ENCODE data around the gene PLCH2. TPM values are rescaled to one million over a fixed set of nuclear protein-coding genes. Genes with fewer than 3 reads are reported as not detected.

The PLCH2 gene
- total and polyA plus RNA-seq, 9 of the 15 experiments (the other 6 are each of a cell fraction or from before 2014, with no cell fraction given), result 0.16 TPM; not detected in 8

DNA sequence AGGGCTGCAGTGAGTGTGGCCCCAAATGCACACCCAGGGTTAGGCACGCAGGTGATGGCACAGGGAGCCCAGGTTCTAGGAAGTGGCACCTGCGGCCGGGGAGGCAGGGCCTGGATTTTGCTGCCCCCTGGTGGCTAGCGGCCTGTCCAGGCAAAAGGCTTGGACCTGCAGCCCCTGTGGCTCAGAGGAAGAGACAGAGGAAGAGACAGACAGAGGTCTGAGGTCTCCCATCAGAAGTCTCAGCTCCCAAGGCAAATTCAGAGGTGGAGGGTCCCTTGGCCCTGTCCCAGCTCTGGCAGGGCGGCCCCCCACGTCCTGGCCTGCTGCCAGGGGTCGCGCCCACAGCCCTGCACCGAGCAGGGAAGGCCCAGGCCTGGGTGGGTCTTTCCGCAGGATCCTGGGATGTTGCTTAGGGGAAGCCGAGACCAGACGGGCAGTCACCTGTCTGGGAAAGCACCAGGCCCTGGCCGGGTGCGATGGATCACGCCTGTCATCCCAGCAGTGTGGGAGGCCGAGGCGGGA, 72.0 kb downstream of the PLCH2 start (continued):
- TF ChIP-seq, protein P1, sequence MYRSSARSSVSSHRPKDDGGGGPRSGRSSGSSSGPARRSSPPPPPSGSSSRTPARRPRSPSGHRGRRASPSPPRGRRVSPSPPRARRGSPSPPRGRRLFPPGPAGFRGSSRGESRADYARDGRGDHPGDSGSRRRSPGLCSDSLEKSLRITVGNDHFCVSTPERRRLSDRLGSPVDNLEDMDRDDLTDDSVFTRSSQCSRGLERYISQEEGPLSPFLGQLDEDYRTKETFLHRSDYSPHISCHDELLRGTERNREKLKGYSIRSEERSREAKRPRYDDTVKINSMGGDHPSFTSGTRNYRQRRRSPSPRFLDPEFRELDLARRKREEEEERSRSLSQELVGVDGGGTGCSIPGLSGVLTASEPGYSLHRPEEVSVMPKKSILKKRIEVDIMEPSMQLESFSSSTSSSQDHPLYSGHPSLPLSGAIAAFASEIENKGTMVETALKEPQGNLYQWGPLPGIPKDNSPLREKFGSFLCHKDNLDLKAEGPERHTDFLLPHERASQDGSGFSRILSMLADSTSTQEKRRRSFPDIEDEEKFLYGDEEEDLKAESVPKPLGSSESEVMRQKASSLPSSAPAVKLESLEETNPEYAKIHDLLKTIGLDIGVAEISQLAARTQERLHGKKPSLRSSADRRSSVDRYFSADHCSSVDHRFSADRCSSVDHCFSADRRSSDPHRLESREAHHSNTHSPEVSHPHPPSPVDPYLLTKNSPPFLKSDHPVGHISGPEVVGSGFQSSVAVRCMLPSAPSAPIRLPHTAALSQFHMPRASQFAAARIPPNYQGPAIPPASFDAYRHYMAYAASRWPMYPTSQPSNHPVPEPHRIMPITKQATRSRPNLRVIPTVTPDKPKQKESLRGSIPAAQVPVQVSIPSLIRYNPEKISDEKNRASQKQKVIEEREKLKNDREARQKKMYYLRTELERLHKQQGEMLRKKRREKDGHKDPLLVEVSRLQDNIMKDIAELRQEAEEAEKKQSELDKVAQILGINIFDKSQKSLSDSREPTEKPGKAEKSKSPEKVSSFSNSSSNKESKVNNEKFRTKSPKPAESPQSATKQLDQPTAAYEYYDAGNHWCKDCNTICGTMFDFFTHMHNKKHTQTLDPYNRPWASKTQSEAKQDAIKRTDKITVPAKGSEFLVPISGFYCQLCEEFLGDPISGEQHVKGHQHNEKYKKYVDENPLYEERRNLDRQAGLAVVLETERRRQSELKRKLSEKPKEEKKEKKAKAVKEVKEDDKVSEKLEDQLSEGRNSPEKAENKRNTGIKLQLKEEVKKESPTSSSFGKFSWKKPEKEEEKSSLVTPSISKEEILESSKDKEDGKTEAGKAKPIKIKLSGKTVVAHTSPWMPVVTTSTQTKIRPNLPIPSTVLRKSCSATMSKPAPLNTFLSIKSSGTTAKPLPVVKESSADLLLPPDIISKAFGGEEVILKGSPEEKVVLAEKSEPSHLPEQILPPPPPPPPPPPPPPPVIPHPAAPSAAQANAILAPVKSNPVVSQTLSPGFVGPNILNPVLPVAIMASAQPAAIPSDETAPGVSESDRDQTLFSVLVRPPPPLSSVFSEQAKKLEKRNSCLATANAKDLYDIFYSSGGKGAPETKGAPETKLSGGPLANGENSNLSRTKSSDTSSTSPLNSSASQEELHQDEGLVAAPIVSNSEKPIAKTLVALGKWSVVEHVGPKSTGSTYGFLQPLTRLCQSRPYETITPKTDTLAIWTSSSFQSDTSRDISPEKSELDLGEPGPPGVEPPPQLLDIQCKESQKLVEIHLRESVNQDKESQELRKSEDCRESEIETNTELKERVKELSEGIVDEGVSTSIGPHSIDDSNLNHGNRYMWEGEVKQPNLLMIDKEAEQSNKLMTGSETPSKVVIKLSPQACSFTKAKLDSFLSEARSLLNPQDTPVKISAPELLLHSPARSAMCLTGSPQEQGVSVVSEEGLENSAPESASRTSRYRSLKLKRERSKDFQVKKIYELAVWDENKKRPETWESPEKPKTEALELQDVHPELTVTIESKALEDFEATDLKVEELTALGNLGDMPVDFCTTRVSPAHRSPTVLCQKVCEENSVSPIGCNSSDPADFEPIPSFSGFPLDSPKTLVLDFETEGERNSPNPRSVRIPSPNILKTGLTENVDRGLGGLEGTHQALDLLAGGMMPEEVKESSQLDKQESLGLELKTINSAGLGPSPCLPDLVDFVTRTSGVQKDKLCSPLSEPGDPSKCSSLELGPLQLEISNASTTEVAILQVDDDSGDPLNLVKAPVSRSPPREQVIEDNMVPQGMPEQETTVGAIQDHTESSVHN (IDR thresholded peaks at IDR 0.05; ENCODE audit: borderline replicate concordance in 1 of 2, low read depth in 1 of 2), result no peak
- TF ChIP-seq MYBL2 (IDR thresholded peaks at IDR 0.05; ENCODE audit: low read depth) (no peak), MYBL2 (CRISPR knock-in tag; IDR thresholded peaks at IDR 0.05; ENCODE audit: borderline replicate concordance) (no peak), ZEB2 (IDR thresholded peaks at IDR 0.05) (peak; percentile 62), CHD4 (IDR thresholded peaks at IDR 0.05; ENCODE audit: insufficient read depth, insufficient replicate concordance, low read depth, low read length, poor library complexity, severe bottlenecking) (no peak), ZBTB8A (IDR thresholded peaks at IDR 0.05; ENCODE audit: partially characterized antibody) (no peak), STAT5B (CRISPR knock-in tag; IDR thresholded peaks at IDR 0.05) (no peak), ZNF197 (CRISPR knock-in tag; IDR thresholded peaks at IDR 0.05; ENCODE audit: low read depth) (no peak), MAFG (tag; conservative IDR thresholded peaks at IDR 0.05) (no peak), SIRT6 (IDR thresholded peaks at IDR 0.05; ENCODE audit: low read depth, low read length) (no peak), POU5F1 (IDR thresholded peaks at IDR 0.05; ENCODE audit: borderline replicate concordance, low read depth, low read length, partially characterized antibody) (no peak), ELF1 (tag; IDR thresholded peaks at IDR 0.05) (peak; percentile 61), NFRKB (IDR thresholded peaks at IDR 0.05; ENCODE audit: low read depth) (no peak), BRD4 (IDR thresholded peaks at IDR 0.05) (no peak)
- TF ChIP-seq, protein P2, sequence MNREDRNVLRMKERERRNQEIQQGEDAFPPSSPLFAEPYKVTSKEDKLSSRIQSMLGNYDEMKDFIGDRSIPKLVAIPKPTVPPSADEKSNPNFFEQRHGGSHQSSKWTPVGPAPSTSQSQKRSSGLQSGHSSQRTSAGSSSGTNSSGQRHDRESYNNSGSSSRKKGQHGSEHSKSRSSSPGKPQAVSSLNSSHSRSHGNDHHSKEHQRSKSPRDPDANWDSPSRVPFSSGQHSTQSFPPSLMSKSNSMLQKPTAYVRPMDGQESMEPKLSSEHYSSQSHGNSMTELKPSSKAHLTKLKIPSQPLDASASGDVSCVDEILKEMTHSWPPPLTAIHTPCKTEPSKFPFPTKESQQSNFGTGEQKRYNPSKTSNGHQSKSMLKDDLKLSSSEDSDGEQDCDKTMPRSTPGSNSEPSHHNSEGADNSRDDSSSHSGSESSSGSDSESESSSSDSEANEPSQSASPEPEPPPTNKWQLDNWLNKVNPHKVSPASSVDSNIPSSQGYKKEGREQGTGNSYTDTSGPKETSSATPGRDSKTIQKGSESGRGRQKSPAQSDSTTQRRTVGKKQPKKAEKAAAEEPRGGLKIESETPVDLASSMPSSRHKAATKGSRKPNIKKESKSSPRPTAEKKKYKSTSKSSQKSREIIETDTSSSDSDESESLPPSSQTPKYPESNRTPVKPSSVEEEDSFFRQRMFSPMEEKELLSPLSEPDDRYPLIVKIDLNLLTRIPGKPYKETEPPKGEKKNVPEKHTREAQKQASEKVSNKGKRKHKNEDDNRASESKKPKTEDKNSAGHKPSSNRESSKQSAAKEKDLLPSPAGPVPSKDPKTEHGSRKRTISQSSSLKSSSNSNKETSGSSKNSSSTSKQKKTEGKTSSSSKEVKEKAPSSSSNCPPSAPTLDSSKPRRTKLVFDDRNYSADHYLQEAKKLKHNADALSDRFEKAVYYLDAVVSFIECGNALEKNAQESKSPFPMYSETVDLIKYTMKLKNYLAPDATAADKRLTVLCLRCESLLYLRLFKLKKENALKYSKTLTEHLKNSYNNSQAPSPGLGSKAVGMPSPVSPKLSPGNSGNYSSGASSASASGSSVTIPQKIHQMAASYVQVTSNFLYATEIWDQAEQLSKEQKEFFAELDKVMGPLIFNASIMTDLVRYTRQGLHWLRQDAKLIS (CRISPR knock-in tag; IDR thresholded peaks at IDR 0.05), result peak; percentile 58; the same call in 1 of the 2 replicates
